T-cell (primary cell): ENCODE measurements around the gene KRTAP9-6. TPM values are rescaled to one million over a fixed set of nuclear protein-coding genes. Genes with fewer than 3 reads are reported as not detected.
"Not testable (repeated sequence)": the region's sequence is repeated elsewhere in the genome, so short reads cannot be mapped to it uniquely, and the experiment has no call there.

ENCODE experiments used
- ATAC-seq, 4 experiments: fragments of 200-7000 bp in 3 of 4; fragments of 150-1000 bp in 1 of 4; cut with Tn5 transposase; replicated peaks in 1 of 4; 1 replicate in 3 of 4; 2 replicates in 1 of 4; pipeline ENCODE4 v1.10.0; 2021; ENCODE audit warnings: moderate library complexity in 3 of 4, mild to moderate bottlenecking in 2 of 4, moderate number of reproducible peaks in 1 of 4
- CTCF ChIA-PET, 2 donors: fragments of 300-600 bp; sonication (Branson Sonifier 250); formaldehyde crosslinking; loops; one replicate each; lab custom pipeline; 2022; ENCODE audit warnings: antibody characterized with exemption in 2 of 2; lab: Charles Lee
- POLR2A ChIA-PET, 2 donors: fragments of 300-600 bp; sonication (Branson Sonifier 250); formaldehyde crosslinking; loops; one replicate each; lab custom pipeline; 2022; ENCODE audit warnings: antibody characterized with exemption in 2 of 2; lab: Charles Lee
- DNase-seq, 35 experiments: peaks; one replicate each; pipeline versions ENCODE4 v3.0.0 to v3.0.0-alpha.2; 2013 to 2023
- H3K27ac ChIP-seq: one replicate; pipeline ENCODE4 v1.5.1; 2013; ENCODE audit warnings: low read length
- H3K27me3 ChIP-seq, 2 experiments: replicated peaks in 1 of 2; 1 replicate in 1 of 2; 2 replicates in 1 of 2; pipeline versions ENCODE4 v1.6.1 to v1.7.0; 2013; ENCODE audit warnings: low read length in 1 of 2, mixed read lengths in 1 of 2; ENCODE audit not compliant: control insufficient read depth in 2 of 2, insufficient read depth in 2 of 2; ENCODE audit errors: extremely low read depth in 1 of 2
- H3K36me3 ChIP-seq, 2 donors: 1 replicate in 1 of 2; 2 replicates in 1 of 2; pipeline versions ENCODE4 v1.6.1 to v1.7.0; 2013; ENCODE audit warnings: low read length in 1 of 2; ENCODE audit not compliant: control insufficient read depth in 2 of 2, insufficient read depth in 1 of 2; ENCODE audit errors: extremely low read depth in 1 of 2
- H3K4me1 ChIP-seq, 2 experiments: 1 replicate in 1 of 2; 2 replicates in 1 of 2; pipeline versions ENCODE4 v1.6.1 to v1.7.0; 2013; ENCODE audit warnings: low read length in 2 of 2, mixed read lengths in 1 of 2; ENCODE audit not compliant: insufficient read depth in 2 of 2, control insufficient read depth in 1 of 2; ENCODE audit errors: extremely low read depth in 1 of 2
- H3K4me3 ChIP-seq, 2 donors: 1 replicate in 1 of 2; 2 replicates in 1 of 2; pipeline versions ENCODE4 v1.5.1 to v1.7.0; 2013; ENCODE audit warnings: mild to moderate bottlenecking in 2 of 2, low read length in 1 of 2, moderate library complexity in 1 of 2; ENCODE audit not compliant: control insufficient read depth in 1 of 2; ENCODE audit errors: extremely low read depth in 1 of 2
- H3K9me3 ChIP-seq: 2 replicates; pipeline ENCODE4 v1.7.0; 2013
- H3K27ac Mint-ChIP-seq, 2 donors: one replicate each; pipeline ENCODE4 v1.8.0; 2020 to 2021; ENCODE audit warnings: mild to moderate bottlenecking in 2 of 2, mixed read lengths in 2 of 2
- H3K27me3 Mint-ChIP-seq, 2 donors: one replicate each; pipeline ENCODE4 v1.8.0; 2021 to 2022; ENCODE audit warnings: mixed read lengths in 2 of 2
- H3K36me3 Mint-ChIP-seq: one replicate; pipeline ENCODE4 v1.8.0; 2021; ENCODE audit warnings: mixed read lengths
- H3K4me1 Mint-ChIP-seq, 3 donors: one replicate each; pipeline ENCODE4 v1.8.0; 2020 to 2022; ENCODE audit warnings: mixed read lengths in 3 of 3, mild to moderate bottlenecking in 1 of 3
- H3K4me3 Mint-ChIP-seq, 3 donors: one replicate each; pipeline ENCODE4 v1.8.0; 2020 to 2022; ENCODE audit warnings: mild to moderate bottlenecking in 3 of 3, mixed read lengths in 3 of 3, moderate library complexity in 3 of 3
- H3K9me3 Mint-ChIP-seq, 3 donors: one replicate each; pipeline ENCODE4 v1.8.0; 2020 to 2022; ENCODE audit warnings: mixed read lengths in 3 of 3
- WGBS: methylation state at CpG from one replicate; pipeline ENCODE4 v1.1.5; 2013; ENCODE audit warnings: missing lambda C conversion rate; ENCODE audit not compliant: insufficient coverage; 5-methylcytosine and 5-hydroxymethylcytosine counted together
- total RNA-seq, 35 experiments: library from RNA in 6 of 35; stranded (reverse) in 6 of 35; fragments of 120-200 nt in 1 of 35; gene quantifications; one replicate each; pipeline versions ENCODE4 v1.2.1 to v1.2.4 and lab custom pipeline; 2013 to 2026

Gene KRTAP9-6
- total RNA-seq, 5 donors from 2014 or later (not counting 1 experiment from before 2014, with no cell fraction given) = not detected

- Histone ChIP-seq H3K27ac (no peak overlapping the region), H3K36me3 (no peaks in the 10 kb centered on the region), H3K9me3 (no peaks in the 10 kb centered on the region), H3K27me3 (peaks cover 0 to 8% of the 10 kb centered on the region in 2 experiments), H3K4me3 (no peak overlapping the region), H3K4me1 (no peaks in the 10 kb centered on the region)
- no peak overlapping the region for H3K4me3 Mint-ChIP-seq
- H3K36me3 Mint-ChIP-seq = no peaks in the 10 kb centered on the region
- peaks cover 0 to 12% (median 0%) of the 10 kb centered on the region in 3 donors for H3K4me1 Mint-ChIP-seq
- no peak overlapping the region for H3K27ac Mint-ChIP-seq
- ATAC-seq = no peak
- WGBS = no CpG with 5 or more reads among the region's 1 CpG
- ChIA-PET POLR2A (no interaction called here), CTCF (no interaction called here)
- peaks cover 13 to 16% of the 10 kb centered on the region in 2 donors for H3K27me3 Mint-ChIP-seq
- no peak for DNase-seq
- no peaks in the 10 kb centered on the region for H3K9me3 Mint-ChIP-seq
Measured at GRCh38 chr17:41251261-41251660, 13.9 kb upstream of the KRTAP9-6 start.

DNA sequence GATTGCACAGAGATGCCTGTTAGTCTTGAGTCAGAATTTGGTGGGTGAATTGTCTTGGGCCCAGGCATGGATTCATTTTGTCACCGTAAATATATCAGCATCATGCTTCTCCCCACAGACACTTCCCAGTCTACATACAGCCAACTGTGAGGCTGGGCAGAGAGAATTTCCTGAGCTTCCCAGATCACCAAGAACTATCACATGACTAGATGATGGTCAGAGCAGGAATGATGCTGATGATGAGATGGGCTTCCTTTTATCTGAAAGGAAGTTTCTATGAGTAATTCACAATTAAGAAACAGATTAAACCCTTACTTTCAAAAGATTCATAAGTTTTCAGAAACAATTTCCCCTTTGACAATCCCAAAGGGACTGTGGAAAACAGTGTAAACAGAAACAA is 10.3 kb upstream of the KRTAP9-6 start:
- H3K27me3 Mint-ChIP-seq = peaks cover 30 to 34% of the 10 kb centered on the region in 2 donors
- CTCF ChIA-PET = no interaction called here

DNA sequence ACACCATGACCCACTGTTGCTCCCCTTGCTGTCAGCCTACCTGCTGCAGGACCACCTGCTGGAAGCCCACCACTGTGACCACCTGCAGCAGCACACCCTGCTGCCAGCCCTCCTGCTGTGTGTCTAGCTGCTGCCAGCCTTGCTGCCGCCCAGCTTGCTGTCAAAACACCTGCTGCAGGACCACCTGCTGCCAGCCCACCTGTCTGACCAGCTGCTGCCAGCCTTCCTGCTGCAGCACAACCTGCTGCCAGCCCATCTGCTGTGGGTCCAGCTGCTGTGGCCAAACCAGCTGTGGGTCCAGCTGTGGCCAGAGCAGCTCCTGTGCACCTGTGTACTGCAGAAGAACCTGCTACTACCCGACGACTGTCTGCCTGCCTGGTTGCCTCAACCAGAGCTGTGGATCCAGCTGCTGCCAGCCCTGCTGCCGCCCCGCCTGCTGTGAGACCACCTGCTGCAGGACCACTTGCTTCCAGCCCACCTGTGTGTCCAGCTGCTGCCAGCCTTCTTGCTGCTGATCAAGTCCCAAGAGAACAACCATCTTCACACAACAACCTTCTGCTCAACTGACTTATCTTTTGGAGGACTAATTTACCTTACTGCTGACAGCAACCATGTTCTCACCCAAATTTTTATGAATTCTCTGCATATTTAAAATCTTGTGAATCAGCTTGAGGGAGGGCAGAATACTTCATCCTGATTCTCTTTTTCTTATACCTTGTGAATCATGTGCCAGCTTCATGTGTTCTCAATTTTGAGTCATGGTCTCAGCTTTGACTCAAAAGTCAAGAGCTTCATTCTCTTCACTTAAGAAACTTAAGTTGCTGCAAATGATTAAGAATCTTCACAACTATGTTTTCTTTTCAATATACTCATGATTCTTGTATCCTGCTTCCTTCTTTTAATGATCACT is 9.5 kb upstream of the KRTAP9-6 start, which contains the start of gene KRTAP9-9:
Gene KRTAP9-9, plus strand, starts transcription at position 4 of the 910 bp plus-strand sequence.
- H3K27me3 ChIP-seq, H3K9me3 Mint-ChIP-seq, H3K4me1 Mint-ChIP-seq, H3K4me1 ChIP-seq, H3K4me3 Mint-ChIP-seq, H3K36me3 ChIP-seq, H3K27ac ChIP-seq, H3K9me3 ChIP-seq, CTCF ChIA-PET, H3K36me3 Mint-ChIP-seq, H3K4me3 ChIP-seq, DNase-seq, POLR2A ChIA-PET, H3K27ac Mint-ChIP-seq, ATAC-seq: not testable (repeated sequence)
- H3K27me3 Mint-ChIP-seq = peaks cover 32% of the 10 kb centered on the region in 2 donors
- 75% methylated on average over 5 of the region's 5 CpGs for WGBS

More for the DNA sequence above, 10.3 kb upstream of the KRTAP9-6 start:
- H3K36me3 ChIP-seq = no peaks in the 10 kb centered on the region
- H3K4me1 ChIP-seq = no peaks in the 10 kb centered on the region
- H3K9me3 ChIP-seq = no peaks in the 10 kb centered on the region
- no peak overlapping the region for H3K27ac ChIP-seq
- no peak for ATAC-seq
- H3K4me3 ChIP-seq = no peak overlapping the region
- peaks cover 0 to 6% of the 10 kb centered on the region in 2 experiments for H3K27me3 ChIP-seq
- H3K9me3 Mint-ChIP-seq = no peaks in the 10 kb centered on the region
- peaks cover 0 to 6% (median under 1%) of the 10 kb centered on the region in 3 donors for H3K4me1 Mint-ChIP-seq
- POLR2A ChIA-PET = no interaction called here
- no peak overlapping the region for H3K27ac Mint-ChIP-seq
- no peak for DNase-seq
- no peak overlapping the region for H3K4me3 Mint-ChIP-seq
- no CpG with 5 or more reads among the region's 1 CpG for WGBS
- no peaks in the 10 kb centered on the region for H3K36me3 Mint-ChIP-seq

DNA sequence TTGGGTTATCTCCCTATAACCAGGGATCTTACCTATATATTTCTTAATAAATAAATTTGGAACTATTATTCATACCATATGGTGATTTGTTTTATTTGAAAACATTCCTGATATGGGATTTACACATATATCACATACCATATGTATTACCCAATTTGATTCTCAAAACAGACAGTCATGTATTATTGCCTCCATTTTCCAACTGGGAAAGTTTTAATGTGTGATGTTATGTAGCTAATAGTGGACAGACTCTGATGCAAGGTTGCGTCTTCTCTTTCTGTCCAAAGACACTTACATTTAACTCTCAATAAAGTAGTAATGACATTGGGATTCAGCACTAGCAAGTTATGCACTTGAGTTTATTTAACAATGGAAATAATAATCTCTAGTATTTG is 8.9 kb upstream of the KRTAP9-6 start:
- Mint-ChIP-seq H3K4me3 (no peak overlapping the region), H3K27ac (no peak overlapping the region), H3K9me3 (no peaks in the 10 kb centered on the region), H3K36me3 (no peaks in the 10 kb centered on the region), H3K27me3 (peaks cover 32 to 35% of the 10 kb centered on the region in 2 donors), H3K4me1 (peaks cover 0 to 15% (median 13%) of the 10 kb centered on the region in 3 donors)
- no peaks in the 10 kb centered on the region for H3K9me3 ChIP-seq
- ATAC-seq (no peak), DNase-seq (no peak)
- no CpG with 5 or more reads among the region's 1 CpG for WGBS
- H3K4me1 ChIP-seq = no peaks in the 10 kb centered on the region
- no peaks in the 10 kb centered on the region for H3K36me3 ChIP-seq
- ChIA-PET POLR2A (no interaction called here), CTCF (no interaction called here)
- no peak overlapping the region for H3K27ac ChIP-seq
- no peak overlapping the region for H3K4me3 ChIP-seq
- H3K27me3 ChIP-seq = peaks cover 0 to 6% of the 10 kb centered on the region in 2 experiments

GRCh38 chr17:41258406-41258805 is 6.8 kb upstream of the KRTAP9-6 start:
- Mint-ChIP-seq H3K4me3 (no peak overlapping the region), H3K9me3 (no peaks in the 10 kb centered on the region), H3K36me3 (no peaks in the 10 kb centered on the region), H3K27ac (no peak overlapping the region), H3K27me3 (peaks cover 28 to 33% of the 10 kb centered on the region in 2 donors), H3K4me1 (peaks cover 0 to 22% (median 19%) of the 10 kb centered on the region in 3 donors)
- ChIA-PET CTCF (no interaction called here), POLR2A (no interaction called here)
- ATAC-seq = no peak
- H3K4me1 ChIP-seq = no peaks in the 10 kb centered on the region
- H3K9me3 ChIP-seq = no peaks in the 10 kb centered on the region
- no peak overlapping the region for H3K27ac ChIP-seq
- DNase-seq = no peak
- H3K27me3 ChIP-seq = peaks cover 0 to 6% of the 10 kb centered on the region in 2 experiments
- no peaks in the 10 kb centered on the region for H3K36me3 ChIP-seq
- no peak overlapping the region for H3K4me3 ChIP-seq

DNA sequence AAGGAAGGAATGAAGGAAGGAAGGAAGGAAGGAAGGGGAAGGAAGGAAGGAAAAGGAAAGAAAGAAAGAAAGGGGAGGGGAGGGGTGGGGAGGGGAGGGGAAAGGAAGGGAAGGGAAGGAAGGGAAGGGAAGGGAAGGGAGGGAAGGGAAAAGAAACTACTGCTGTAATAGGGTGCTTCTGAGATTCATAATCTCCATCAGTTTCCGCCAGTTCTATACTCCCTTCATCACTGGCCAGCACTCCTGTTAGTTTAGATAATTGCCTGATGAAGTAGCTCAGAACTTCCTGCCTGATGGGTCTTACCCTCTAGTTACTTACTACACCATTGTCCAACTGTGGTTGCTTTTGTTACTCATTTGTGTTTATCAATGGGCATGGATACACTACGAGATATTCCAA is 2.0 kb upstream of the KRTAP9-6 start:
- H3K36me3 ChIP-seq = no peaks in the 10 kb centered on the region
- no peaks in the 10 kb centered on the region for H3K9me3 ChIP-seq
- H3K4me1 ChIP-seq = no peaks in the 10 kb centered on the region
- Mint-ChIP-seq H3K36me3 (no peaks in the 10 kb centered on the region), H3K9me3 (no peaks in the 10 kb centered on the region), H3K4me3 (no peak overlapping the region), H3K27me3 (peaks cover 21 to 24% of the 10 kb centered on the region in 2 donors), H3K27ac (no peak overlapping the region), H3K4me1 (peaks cover 6 to 28% (median 21%) of the 10 kb centered on the region in 3 donors)
- no peak overlapping the region for H3K27ac ChIP-seq
- ATAC-seq = no peak
- no CpG with 5 or more reads among the region's 2 CpGs for WGBS
- no peak overlapping the region for H3K4me3 ChIP-seq
- DNase-seq = no peak
- ChIA-PET POLR2A (no interaction called here), CTCF (no interaction called here)
- peaks cover 0 to 4% of the 10 kb centered on the region in 2 experiments for H3K27me3 ChIP-seq
